ENCODE measurements around the gene PRKCZ.

The PRKCZ gene

DNA sequence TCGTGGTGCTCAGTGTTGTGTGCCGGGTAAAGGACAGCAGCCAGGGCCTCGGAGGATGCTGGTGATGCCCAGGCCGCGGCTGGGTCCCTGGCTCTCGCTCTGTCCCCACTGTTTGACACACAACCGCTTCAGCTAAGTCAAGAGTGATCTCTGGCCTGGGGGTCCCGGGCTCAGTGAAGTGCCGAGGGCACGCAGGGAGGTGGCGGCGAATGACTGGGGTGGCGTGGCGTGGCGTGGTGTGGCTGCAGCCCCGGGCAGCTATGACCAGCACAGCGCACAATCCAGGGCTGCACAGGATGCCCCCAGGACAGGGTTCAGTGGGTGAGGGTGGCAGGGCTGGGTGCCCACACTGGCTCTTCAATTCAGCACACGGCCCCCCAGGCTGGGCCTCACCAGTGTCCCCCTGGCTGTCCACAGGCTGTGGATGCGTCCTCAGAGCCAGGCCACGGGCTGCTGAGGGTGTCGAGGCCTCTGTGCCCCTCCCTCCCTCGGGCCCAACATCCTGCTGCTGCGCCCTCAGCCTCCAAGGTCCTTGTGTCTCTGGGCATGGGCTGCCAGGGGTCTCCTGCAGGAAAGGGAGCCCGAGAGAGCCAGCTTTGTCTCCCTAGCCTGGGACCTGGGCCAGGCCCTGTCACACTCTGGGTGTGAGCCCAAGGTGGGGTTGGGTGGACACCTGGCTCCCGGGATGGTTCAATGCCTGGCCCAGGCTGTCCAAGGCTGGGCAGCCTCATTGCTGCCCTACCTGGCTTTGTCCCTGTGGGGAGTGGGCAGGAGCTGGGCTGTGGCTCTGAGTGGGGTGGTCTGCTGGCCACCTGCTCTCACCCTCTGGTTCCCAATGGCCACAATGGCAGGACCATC is 165.9 kb downstream of the PRKCZ start:
- Mint-ChIP-seq H3K4me1 (ENCODE audit: low read depth) (peaks cover 2% of the 10 kb centered on the region), H3K9me3 (no peaks in the 10 kb centered on the region), H3K36me3 (ENCODE audit: low read depth) (no peaks in the 10 kb centered on the region), H3K4me3 (no peak overlapping the region), H3K27ac (no peak overlapping the region), H3K27me3 (ENCODE audit: low read depth) (peaks cover 8% of the 10 kb centered on the region)
- DNase-seq (ENCODE audit: low spot score) = no peak

DNA sequence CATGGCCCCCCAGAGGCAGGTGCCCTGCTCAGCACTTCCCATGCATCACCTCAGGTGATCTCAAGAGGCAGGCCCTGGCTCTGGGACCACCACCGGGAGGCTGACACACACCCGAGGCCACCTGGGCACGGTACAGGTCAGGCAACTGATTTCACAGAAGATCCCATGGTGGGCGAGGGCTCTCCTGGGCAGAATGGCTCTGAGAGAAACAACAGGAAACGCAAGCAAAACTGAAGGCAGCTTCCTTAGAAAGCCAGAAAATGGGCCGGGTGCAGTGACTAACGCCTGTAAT is 166.5 kb downstream of the PRKCZ start:
- peaks cover 12% of the 10 kb centered on the region for H3K27me3 Mint-ChIP-seq (ENCODE audit: low read depth)
- no peaks in the 10 kb centered on the region for H3K9me3 Mint-ChIP-seq
- DNase-seq (ENCODE audit: low spot score) = no peak
- H3K27ac Mint-ChIP-seq = no peak overlapping the region
- H3K36me3 Mint-ChIP-seq (ENCODE audit: low read depth) = no peaks in the 10 kb centered on the region
- H3K4me1 Mint-ChIP-seq (ENCODE audit: low read depth) = peaks cover 2% of the 10 kb centered on the region
- no peak overlapping the region for H3K4me3 Mint-ChIP-seq

DNA sequence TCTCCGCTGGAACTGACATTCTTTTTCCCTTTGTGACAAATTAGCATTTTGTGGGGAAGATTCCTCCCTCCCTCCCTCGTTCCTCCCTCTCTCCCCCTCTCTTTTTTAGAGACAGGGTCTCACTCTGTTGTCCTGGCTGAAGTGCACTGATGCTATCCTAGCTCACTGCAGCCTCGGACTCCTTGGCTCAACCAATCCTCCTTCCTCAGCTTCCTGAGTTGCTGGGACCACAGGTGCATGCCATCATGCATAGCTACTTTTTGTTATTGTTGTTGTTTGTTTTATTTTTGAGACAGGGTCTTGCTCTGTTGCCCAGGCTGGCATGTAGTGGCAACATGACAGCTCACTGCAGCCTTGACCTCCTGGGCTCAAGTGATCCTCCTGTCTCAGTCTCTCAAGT is 171.1 kb downstream of the PRKCZ start:
- no peaks in the 10 kb centered on the region for H3K36me3 Mint-ChIP-seq (ENCODE audit: low read depth)
- no peaks in the 10 kb centered on the region for H3K9me3 Mint-ChIP-seq
- H3K27ac Mint-ChIP-seq = no peak overlapping the region
- no peak for DNase-seq (ENCODE audit: low spot score)
- H3K4me1 Mint-ChIP-seq (ENCODE audit: low read depth) = peaks cover 5% of the 10 kb centered on the region
- peaks cover 18% of the 10 kb centered on the region for H3K27me3 Mint-ChIP-seq (ENCODE audit: low read depth)
- no peak overlapping the region for H3K4me3 Mint-ChIP-seq

DNA sequence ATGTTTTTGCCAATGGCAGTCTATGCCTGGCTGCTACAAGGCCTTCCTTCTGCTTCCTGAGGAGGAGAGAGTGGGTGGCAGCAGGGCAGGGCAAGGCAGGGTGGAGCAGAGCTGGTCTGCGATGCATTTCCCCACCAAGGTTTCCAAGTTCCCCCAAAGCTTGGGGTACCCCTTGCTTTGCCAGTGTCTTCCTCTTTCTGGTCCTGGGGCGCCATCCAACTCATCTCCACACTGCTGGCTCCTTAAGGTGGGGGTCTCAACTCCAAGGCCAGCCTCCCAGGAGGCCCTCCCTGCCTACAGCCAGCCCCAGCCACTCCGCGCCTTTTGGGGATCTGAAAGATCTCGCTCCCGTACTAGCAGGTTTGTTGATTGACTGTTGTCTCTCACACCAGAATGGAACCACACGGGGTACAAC is 174.0 kb downstream of the PRKCZ start:
- peak overlapping the region; percentile 10 for H3K27ac Mint-ChIP-seq
- peaks cover 3% of the 10 kb centered on the region for H3K36me3 Mint-ChIP-seq (ENCODE audit: low read depth)
- H3K9me3 Mint-ChIP-seq = no peaks in the 10 kb centered on the region
- peaks cover 12% of the 10 kb centered on the region for H3K27me3 Mint-ChIP-seq (ENCODE audit: low read depth)
- no peak overlapping the region for H3K4me3 Mint-ChIP-seq
- no peak for DNase-seq (ENCODE audit: low spot score)
- H3K4me1 Mint-ChIP-seq (ENCODE audit: low read depth) = peaks cover 6% of the 10 kb centered on the region

DNA sequence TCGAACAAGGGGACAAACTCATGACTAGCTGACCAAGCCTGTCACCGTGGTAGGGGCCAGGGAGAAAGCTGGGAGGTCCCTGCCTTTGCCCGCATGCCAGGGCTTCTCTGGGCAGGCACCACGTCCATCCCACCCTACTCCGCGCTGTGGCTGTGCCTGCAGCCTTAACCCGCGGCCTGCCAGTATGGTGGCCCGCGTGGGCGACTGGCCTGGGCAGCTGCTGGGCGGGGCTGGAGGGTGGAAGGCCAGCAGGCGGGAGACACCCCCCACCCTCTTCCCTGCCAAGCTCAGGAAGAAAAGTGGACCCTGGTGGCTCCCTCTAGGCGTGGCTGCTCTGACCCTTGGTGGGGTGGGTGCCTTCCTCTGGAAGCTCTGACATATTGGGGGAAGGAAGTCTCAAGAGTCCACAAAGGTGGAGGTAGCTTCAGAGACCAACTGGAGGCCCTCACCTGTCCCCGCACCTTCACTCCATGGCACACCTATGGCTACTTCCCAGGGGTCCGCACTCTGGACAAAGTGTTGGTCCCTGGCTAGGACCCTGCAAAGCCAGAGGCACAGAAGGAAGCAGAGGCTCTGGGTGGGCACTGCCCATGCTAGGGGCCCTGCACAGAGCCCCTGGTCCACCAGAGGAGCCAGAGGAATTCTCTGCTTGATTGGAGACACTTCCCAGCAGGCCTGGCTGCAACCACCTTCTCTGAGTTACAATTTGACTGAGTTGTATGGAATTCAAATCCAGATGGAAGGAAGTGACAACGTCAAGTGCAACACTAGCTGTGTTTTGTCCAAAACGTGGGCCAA is 174.6 kb downstream of the PRKCZ start:
- DNase-seq (ENCODE audit: low spot score) = no peak
- Mint-ChIP-seq H3K4me1 (ENCODE audit: low read depth) (peaks cover 7% of the 10 kb centered on the region), H3K27ac (no peak overlapping the region), H3K27me3 (ENCODE audit: low read depth) (peaks cover 12% of the 10 kb centered on the region), H3K36me3 (ENCODE audit: low read depth) (peaks cover 9% of the 10 kb centered on the region), H3K4me3 (no peak overlapping the region), H3K9me3 (no peaks in the 10 kb centered on the region)

DNA sequence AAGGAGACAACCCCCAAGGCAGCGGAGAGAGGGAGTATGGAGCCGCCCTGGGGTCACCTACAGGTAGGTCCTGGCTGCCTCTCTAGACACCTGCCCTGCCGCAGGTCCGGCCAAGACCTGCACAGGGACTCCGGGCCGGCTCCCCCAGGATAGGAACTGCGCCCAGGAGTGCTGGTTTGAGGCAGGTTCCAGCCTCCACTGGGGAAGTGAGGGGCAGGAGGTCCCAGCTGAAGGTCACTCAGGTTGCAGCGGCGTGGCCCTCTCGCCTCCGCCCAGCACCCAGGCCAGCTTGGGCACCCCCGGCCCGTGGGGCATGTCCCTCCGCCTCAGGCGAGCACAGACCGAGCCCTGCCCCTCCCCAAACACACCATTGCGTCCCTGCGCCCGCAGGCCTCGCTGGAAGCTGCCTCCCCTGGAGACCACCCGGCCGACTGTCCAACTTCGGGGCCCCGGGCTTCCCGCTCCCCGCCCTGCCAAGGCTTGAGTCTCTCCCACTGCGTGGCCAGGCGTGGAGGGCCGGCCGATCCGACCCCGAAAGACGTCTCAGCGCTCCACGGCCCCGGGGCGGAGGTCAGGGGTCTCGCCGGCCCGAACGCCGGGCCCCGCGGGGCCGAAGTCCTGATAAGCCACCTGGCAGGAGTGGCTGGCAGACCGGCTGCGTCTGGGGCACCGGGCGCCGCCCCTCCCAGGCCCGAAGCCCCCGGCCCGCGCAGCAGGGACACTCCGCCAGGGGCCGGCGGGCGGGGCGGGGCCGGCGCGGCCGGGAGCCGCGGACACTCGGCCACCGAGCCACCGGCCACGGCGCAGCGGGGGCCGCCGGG is 176.5 kb downstream of the PRKCZ start:
- peaks cover 7% of the 10 kb centered on the region for H3K27me3 Mint-ChIP-seq (ENCODE audit: low read depth)

DNA sequence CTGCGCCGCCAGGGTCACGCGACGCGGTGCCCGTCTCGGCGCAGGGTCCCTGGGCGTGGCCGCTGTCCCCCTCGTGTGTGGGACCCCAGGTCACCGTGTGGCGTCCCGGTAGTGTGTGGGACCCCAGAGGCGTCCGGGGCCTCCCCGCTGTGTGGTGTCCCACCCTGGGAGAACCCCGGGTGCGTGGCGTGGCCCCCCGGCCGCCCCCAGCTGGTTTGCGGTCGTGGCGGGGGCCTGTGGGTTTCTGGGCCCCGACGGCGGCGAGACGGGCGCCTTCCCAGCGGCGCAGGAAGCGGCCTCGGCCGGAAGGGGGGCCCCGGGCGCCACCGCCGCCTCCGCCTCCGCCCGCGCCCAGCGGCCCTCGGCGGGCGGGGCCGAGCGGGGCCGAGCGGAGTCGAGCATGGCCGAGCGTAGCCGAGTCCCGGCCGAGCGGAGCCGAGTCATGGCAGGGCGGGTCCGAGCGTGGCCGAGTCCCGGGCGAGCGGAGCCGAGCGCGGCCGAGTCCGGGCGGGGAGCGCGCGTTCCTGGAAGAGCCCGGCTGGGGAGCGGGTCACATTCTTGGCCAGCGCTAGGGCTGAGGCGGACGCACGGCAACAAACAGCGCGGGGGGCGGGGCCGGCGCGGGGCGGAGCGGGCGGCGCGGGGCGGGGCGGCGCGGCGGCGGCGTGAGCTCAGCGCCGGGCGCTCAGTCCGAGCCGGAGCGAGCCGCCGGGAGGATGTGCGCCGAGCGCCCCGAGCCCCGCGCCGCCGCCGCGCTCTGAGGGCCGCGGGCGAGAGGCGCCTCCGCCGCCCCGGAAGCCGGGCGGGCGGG is 177.3 kb downstream of the PRKCZ start:
- H3K9me3 Mint-ChIP-seq = no peaks in the 10 kb centered on the region
- H3K27me3 Mint-ChIP-seq (ENCODE audit: low read depth) = peaks cover 7% of the 10 kb centered on the region
- peak overlapping the region; percentile 43 for H3K4me3 Mint-ChIP-seq
- peak overlapping the region; percentile 76 for H3K27ac Mint-ChIP-seq
- peaks cover 25% of the 10 kb centered on the region for H3K36me3 Mint-ChIP-seq (ENCODE audit: low read depth)
- DNase-seq (ENCODE audit: low spot score) = peak; percentile 97
- H3K4me1 Mint-ChIP-seq (ENCODE audit: low read depth) = peaks cover 21% of the 10 kb centered on the region

More for the DNA sequence above, 176.5 kb downstream of the PRKCZ start:
- H3K9me3 Mint-ChIP-seq = no peaks in the 10 kb centered on the region
- peaks cover 16% of the 10 kb centered on the region for H3K4me1 Mint-ChIP-seq (ENCODE audit: low read depth)
- peaks cover 20% of the 10 kb centered on the region for H3K36me3 Mint-ChIP-seq (ENCODE audit: low read depth)
- no peak for DNase-seq (ENCODE audit: low spot score)
- H3K27ac Mint-ChIP-seq = peak overlapping the region; percentile 87
- H3K4me3 Mint-ChIP-seq = peak overlapping the region; percentile 74

DNA sequence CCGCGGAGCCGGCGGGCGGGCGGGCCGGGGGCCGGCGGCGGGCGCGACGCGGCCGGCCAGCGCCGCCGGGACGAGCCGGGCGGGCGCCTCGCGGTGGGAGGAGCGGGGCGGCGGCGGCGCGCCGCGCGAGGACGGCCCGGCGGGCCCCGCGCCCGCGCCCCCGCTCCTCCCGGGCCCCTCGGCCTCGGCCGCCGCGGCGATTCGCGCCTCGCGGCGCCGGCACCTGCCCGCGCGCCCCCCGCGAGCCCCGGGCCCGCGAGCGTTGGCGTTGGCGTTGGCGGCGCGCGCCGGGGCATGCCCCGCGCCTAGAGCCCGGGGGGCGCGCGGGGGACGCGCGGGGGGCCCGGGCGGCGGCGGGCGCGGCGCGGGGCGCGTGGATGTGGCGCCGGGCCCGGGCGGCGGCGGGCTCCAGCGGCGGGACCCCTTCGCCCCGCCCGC is 178.0 kb downstream of the PRKCZ start, which contains the start of gene SKI:
Gene SKI (plus strand): TSS at position 163 of the 438 bp plus-strand sequence. CDS start 448 bp downstream, outside the sequence.
- H3K36me3 Mint-ChIP-seq (ENCODE audit: low read depth) = peaks cover 27% of the 10 kb centered on the region
- no peaks in the 10 kb centered on the region for H3K9me3 Mint-ChIP-seq
- H3K27me3 Mint-ChIP-seq (ENCODE audit: low read depth) = peaks cover 7% of the 10 kb centered on the region
- H3K27ac Mint-ChIP-seq = peak within 1 kb of the TSS; percentile 87
- DNase-seq (ENCODE audit: low spot score) = no peak
- peak within 1 kb of the TSS; percentile 96 for H3K4me3 Mint-ChIP-seq
- peaks cover 25% of the 10 kb centered on the region for H3K4me1 Mint-ChIP-seq (ENCODE audit: low read depth)

DNA sequence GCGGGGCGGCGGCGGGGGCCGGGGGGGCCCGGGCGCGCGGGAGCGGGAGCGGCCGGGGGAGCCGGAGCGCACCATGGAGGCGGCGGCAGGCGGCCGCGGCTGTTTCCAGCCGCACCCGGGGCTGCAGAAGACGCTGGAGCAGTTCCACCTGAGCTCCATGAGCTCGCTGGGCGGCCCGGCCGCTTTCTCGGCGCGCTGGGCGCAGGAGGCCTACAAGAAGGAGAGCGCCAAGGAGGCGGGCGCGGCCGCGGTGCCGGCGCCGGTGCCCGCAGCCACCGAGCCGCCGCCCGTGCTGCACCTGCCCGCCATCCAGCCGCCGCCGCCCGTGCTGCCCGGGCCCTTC is 178.5 kb downstream of the PRKCZ start:
- H3K27me3 Mint-ChIP-seq (ENCODE audit: low read depth) = peaks cover 7% of the 10 kb centered on the region
- H3K27ac Mint-ChIP-seq = peak overlapping the region; percentile 87
- peaks cover 30% of the 10 kb centered on the region for H3K4me1 Mint-ChIP-seq (ENCODE audit: low read depth)
- H3K4me3 Mint-ChIP-seq = peak overlapping the region; percentile 96
- DNase-seq (ENCODE audit: low spot score) = peak; percentile 28
- H3K9me3 Mint-ChIP-seq = no peaks in the 10 kb centered on the region
- H3K36me3 Mint-ChIP-seq (ENCODE audit: low read depth) = peaks cover 27% of the 10 kb centered on the region

DNA sequence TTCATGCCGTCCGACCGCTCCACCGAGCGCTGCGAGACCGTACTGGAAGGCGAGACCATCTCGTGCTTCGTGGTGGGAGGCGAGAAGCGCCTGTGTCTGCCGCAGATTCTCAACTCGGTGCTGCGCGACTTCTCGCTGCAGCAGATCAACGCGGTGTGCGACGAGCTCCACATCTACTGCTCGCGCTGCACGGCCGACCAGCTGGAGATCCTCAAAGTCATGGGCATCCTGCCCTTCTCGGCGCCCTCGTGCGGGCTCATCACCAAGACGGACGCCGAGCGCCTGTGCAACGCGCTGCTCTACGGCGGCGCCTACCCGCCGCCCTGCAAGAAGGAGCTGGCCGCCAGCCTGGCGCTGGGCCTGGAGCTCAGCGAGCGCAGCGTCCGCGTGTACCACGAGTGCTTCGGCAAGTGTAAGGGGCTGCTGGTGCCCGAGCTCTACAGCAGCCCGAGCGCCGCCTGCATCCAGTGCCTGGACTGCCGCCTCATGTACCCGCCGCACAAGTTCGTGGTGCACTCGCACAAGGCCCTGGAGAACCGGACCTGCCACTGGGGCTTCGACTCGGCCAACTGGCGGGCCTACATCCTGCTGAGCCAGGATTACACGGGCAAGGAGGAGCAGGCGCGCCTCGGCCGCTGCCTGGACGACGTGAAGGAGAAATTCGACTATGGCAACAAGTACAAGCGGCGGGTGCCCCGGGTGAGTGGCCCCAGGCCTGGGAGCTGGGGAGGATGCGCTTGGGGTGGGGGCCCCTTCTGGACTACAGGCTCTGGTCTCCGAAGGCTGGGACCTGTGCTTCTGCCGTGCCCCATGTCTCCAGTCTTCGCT is 179.0 kb downstream of the PRKCZ start:
- H3K4me3 Mint-ChIP-seq = peak overlapping the region; percentile 96
- H3K27ac Mint-ChIP-seq = peak overlapping the region; percentile 87
- H3K27me3 Mint-ChIP-seq (ENCODE audit: low read depth) = peaks cover 5% of the 10 kb centered on the region
- peak; percentile 54 for DNase-seq (ENCODE audit: low spot score)
- peaks cover 31% of the 10 kb centered on the region for H3K4me1 Mint-ChIP-seq (ENCODE audit: low read depth)
- no peaks in the 10 kb centered on the region for H3K9me3 Mint-ChIP-seq
- H3K36me3 Mint-ChIP-seq (ENCODE audit: low read depth) = peaks cover 28% of the 10 kb centered on the region

DNA sequence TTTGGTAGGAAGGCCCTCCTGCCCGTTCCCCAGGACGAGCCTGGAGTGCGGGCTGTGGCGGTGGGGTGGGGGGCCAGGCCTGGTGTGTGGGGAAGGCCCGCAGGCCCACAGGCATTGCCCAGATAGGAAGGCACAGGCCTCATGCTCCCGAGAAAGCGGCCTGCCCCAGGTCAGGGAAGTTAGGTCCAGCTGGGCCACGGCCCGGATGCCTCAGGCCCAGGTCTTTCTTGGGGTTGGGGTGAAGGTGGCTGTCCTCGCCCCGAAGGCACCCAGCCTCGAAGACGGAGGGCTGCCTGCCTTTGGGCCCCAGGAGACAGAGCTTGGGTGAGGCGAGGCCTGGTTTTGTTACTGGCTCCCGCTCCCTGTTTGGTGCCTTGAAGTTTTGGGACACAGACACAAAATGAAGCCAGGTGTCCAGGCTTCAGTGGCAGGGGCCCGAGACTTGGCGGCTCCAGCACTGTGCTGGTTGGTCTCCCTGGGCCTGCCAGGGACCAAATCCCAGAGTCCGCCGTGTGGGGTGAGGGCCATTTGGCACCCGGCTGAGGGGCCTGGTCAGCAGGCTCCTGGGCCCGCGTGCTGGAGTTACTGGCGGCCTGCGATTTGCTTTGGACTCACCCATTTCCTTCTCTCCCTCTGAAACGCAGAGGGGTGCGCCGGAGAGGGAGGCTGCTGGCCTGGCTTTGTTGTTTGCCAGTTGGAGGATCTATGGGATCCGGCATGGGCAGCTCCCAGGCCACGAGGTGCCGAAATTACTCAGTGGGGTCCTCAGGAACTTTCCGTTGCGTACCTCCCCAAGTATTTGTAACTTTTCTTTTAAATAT is 179.9 kb downstream of the PRKCZ start:
- peaks cover 3% of the 10 kb centered on the region for H3K27me3 Mint-ChIP-seq (ENCODE audit: low read depth)
- peak overlapping the region; percentile 96 for H3K4me3 Mint-ChIP-seq
- peaks cover 35% of the 10 kb centered on the region for H3K4me1 Mint-ChIP-seq (ENCODE audit: low read depth)
- peak; percentile 33 for DNase-seq (ENCODE audit: low spot score)
- peaks cover 31% of the 10 kb centered on the region for H3K36me3 Mint-ChIP-seq (ENCODE audit: low read depth)
- peak overlapping the region; percentile 97 for H3K27ac Mint-ChIP-seq
- no peaks in the 10 kb centered on the region for H3K9me3 Mint-ChIP-seq
